HG03103 (cell line): ENCODE data around the gene VOPP1.

Experiments
- ATAC-seq: cut with Tn5 transposase; IDR thresholded peaks from one replicate; pipeline ENCODE4 v1.9.1; 2021; ENCODE audit warnings: low read depth; ENCODE audit not compliant: unreplicated experiment

VOPP1 gene

GRCh38 chr7:55557666-55558188 lies 14.6 kb downstream of the VOPP1 start:
- peak; percentile 75 for ATAC-seq

- ATAC-seq = no peak
Measured at GRCh38 chr7:55556492-55556891, 15.8 kb downstream of the VOPP1 start.

- peak; percentile 20 for ATAC-seq
Measured at GRCh38 chr7:55556031-55556430, 16.3 kb downstream of the VOPP1 start.

GRCh38 chr7:55555160-55555559 lies 17.1 kb downstream of the VOPP1 start:
- no peak for ATAC-seq

- no peak for ATAC-seq
Measured at GRCh38 chr7:55554038-55554437, 18.3 kb downstream of the VOPP1 start.

GRCh38 chr7:55553024-55553345 lies 19.3 kb downstream of the VOPP1 start:
- ATAC-seq = no peak

- ATAC-seq = no peak
Measured at GRCh38 chr7:55552320-55553023, 19.8 kb downstream of the VOPP1 start.

- no peak for ATAC-seq
Measured at GRCh38 chr7:55550841-55551537, 21.3 kb downstream of the VOPP1 start.

GRCh38 chr7:55550010-55550663 lies 22.2 kb downstream of the VOPP1 start:
- ATAC-seq = no peak

GRCh38 chr7:55549457-55549856 lies 22.8 kb downstream of the VOPP1 start:
- peak; percentile 39 for ATAC-seq

GRCh38 chr7:55548295-55548731 lies 24.0 kb downstream of the VOPP1 start:
- ATAC-seq = no peak

- no peak for ATAC-seq
Measured at GRCh38 chr7:55546814-55547213, 25.5 kb downstream of the VOPP1 start.

GRCh38 chr7:55545496-55545895 lies 26.8 kb downstream of the VOPP1 start:
- no peak for ATAC-seq

- no peak for ATAC-seq
Measured at GRCh38 chr7:55540226-55540858, 32.0 kb downstream of the VOPP1 start.

- ATAC-seq = no peak
Measured at GRCh38 chr7:55539380-55539779, 32.9 kb downstream of the VOPP1 start.

GRCh38 chr7:55538538-55538937 lies 33.8 kb downstream of the VOPP1 start:
- ATAC-seq = no peak

GRCh38 chr7:55537458-55537990 lies 34.8 kb downstream of the VOPP1 start:
- no peak for ATAC-seq

- ATAC-seq = no peak
Measured at GRCh38 chr7:55536619-55537457, 35.5 kb downstream of the VOPP1 start.

- no peak for ATAC-seq
Measured at GRCh38 chr7:55535617-55536016, 36.7 kb downstream of the VOPP1 start.
